GM12875 (cell line): ENCODE data around the gene WNT1.

ENCODE experiments used
- H3K4me3 ChIP-seq: one replicate; pipeline ENCODE4 v1.5.1; 2011; ENCODE audit warnings: low read depth, low read length, control low read depth
- CTCF ChIP-seq: IDR thresholded peaks from 2 replicates; pipeline ENCODE4 v1.5.1; 2011; ENCODE audit warnings: low read depth, mild to moderate bottlenecking, control low read depth, inconsistent platforms, low read length, moderate library complexity, borderline replicate concordance; ENCODE audit not compliant: insufficient read depth

WNT1 gene

GRCh38 chr12:49013428-49013827 is 35.3 kb downstream of the WNT1 start:
- no peak overlapping the region for H3K4me3 ChIP-seq
- TF ChIP-seq CTCF, result no peak

- no peak for TF ChIP-seq CTCF
- H3K4me3 ChIP-seq, result no peak overlapping the region
Measured at GRCh38 chr12:49014547-49014946, 36.4 kb downstream of the WNT1 start.

- no peak overlapping the region for H3K4me3 ChIP-seq
- TF ChIP-seq CTCF, result no peak
Measured at GRCh38 chr12:49015196-49015595, 37.1 kb downstream of the WNT1 start.

- TF ChIP-seq CTCF, result no peak
- peak overlapping the region; percentile 75 for H3K4me3 ChIP-seq
Measured at GRCh38 chr12:49017891-49018260, 39.8 kb downstream of the WNT1 start.

GRCh38 chr12:49018261-49019119 is 40.4 kb downstream of the WNT1 start, which contains the start of gene PRKAG1:
Gene PRKAG1 (minus strand): TSS chr12:49018776. CDS start chr12:49018740, 36 bp downstream.
- TF ChIP-seq CTCF, result peak; percentile 60
- peak within 1 kb of the TSS; percentile 75 for H3K4me3 ChIP-seq

GRCh38 chr12:49019120-49019430 is 41.0 kb downstream of the WNT1 start:
- TF ChIP-seq CTCF, result no peak
- peak overlapping the region; percentile 75 for H3K4me3 ChIP-seq
